Peyer's patch (tissue), 4 donors: ENCODE results near the gene ERP44.

Source experiments
- POLR2A ChIP-seq, 2 donors: fragments of 450-650 bp; IDR thresholded peaks; one replicate each; pipeline ENCODE4 v1.5.1; 2017; ENCODE audit warnings: antibody characterized with exemption in 2 of 2, mild to moderate bottlenecking in 2 of 2, moderate library complexity in 2 of 2
- TF ChIP-seq, protein P1 (sequence below), 6 experiments: fragments of 450-650 bp in 4 of 6; fragments of 200-600 bp in 2 of 6; sonication (generic) in 1 of 6; IDR thresholded peaks; one replicate each; pipeline ENCODE4 v1.5.1; 2017 to 2019; ENCODE audit warnings: antibody characterized with exemption in 6 of 6, mild to moderate bottlenecking in 3 of 6, moderate library complexity in 1 of 6

DNA sequence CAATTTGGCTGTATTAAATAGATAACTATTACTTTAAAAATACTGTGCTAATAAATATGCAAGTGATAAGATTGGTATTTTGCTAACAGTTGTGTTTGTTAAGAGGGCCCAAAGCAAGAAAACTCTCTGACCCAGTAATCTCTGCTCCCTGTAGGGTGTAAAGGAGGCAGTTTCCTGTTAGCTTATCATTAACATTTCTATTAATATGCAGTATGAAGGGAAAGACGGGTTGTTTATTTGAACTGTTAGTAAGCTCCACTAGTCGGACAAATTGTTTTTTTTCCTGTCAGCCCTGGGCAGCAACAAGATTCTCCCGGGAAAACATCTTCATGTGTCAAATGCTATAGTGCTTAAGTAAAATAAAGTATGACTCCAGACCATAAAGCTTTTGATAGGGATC is 35.6 kb downstream of the ERP44 start:
- TF ChIP-seq POLR2A (IDR thresholded peaks at IDR 0.05) = no peak
- TF ChIP-seq, protein P1, sequence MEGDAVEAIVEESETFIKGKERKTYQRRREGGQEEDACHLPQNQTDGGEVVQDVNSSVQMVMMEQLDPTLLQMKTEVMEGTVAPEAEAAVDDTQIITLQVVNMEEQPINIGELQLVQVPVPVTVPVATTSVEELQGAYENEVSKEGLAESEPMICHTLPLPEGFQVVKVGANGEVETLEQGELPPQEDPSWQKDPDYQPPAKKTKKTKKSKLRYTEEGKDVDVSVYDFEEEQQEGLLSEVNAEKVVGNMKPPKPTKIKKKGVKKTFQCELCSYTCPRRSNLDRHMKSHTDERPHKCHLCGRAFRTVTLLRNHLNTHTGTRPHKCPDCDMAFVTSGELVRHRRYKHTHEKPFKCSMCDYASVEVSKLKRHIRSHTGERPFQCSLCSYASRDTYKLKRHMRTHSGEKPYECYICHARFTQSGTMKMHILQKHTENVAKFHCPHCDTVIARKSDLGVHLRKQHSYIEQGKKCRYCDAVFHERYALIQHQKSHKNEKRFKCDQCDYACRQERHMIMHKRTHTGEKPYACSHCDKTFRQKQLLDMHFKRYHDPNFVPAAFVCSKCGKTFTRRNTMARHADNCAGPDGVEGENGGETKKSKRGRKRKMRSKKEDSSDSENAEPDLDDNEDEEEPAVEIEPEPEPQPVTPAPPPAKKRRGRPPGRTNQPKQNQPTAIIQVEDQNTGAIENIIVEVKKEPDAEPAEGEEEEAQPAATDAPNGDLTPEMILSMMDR (IDR thresholded peaks at IDR 0.05) = peak in 2 of 6 experiments; percentile 13 to 19
